ENCODE data around the gene EXD3.

DNA sequence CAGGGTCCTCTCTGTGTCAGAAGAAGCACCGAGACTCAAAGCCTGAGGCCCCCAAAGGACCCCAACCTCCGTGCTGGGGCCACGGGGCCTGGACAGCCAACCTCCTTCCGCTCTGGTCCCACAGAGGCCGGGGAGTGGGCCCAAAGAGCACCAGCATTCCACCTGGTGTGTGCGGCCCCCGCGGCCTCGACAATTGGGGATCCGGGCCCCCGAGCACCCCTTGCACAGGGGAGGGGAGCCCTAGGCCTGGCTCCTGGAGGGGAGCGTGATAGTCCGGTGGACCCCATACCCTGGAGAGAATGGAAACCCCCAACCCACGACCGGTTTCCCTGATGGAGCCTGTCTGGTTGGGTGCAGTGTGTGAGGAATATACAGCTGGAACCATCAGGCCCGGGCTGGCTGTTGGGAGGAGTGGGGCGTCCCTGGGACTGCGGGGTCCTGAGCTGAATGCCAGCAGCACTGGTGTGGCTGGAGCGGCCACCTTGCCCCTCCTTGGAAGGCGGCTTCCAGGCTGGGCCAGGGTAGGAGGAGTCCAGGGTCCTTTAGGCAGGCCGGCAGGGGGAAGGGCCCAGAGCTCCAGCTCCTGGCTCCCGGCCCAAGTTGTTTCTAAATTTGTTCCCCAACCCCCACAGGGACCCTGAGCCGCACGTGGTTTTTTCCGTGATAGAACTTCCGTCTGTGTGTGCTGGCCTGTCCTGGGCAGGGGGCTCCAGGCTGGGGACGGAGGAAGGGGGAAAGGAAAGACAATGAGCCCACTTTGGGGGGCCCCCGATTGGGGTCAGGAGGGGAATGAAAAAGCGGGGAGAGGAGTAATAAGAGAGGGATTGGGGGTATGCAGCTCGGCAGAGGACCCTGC, 146.3 kb downstream of the EXD3 start:
- no peak for TF ChIP-seq CTCF (IDR thresholded peaks at IDR 0.05)
- no peak for TF ChIP-seq POLR2A (IDR thresholded peaks at IDR 0.05)
